HG03469 (cell line): ENCODE measurements around the gene PKD1.
A peak's percentile ranks its signal among the peaks of the same experiment; 100 is the strongest.

Experiments used
- ATAC-seq: cut with Tn5 transposase; IDR thresholded peaks from one replicate; pipeline ENCODE4 v1.9.1; 2021; ENCODE audit warnings: mild to moderate bottlenecking, moderate library complexity, moderate number of reproducible peaks; ENCODE audit not compliant: unreplicated experiment

The PKD1 gene

DNA sequence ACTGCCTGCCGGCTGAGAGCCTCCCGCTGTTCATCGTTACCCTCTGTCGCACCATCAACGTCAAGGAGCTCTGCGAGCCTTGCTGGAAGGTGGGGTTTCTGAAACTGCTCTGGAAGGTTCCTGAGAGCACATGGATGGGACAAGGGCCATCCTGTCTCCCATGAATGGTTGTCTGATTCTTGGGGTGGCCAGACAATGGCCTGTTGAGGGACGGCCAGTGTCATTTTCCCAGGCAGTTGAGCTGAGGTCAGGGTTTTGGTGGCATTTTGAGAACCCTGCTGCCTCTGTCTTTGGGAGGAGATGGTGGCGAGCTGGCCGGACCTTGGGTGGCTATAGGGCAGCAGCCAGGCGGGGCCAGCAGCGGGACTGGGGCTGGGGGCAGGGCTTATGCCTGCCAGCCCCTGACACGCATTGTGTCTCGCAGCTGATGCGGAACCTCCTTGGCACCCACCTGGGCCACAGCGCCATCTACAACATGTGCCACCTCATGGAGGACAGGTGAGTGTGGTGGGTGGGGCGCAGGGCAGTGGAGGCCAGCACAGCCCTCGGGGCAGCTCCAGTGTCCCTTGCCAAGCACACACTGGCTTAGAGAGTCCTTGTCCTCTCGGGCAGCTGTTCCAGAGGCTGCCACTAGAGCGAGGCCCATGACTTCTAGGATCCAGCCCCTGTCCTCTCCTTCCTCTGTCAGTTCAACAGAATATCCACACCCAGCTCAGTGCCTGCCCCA is 78.9 kb downstream of the PKD1 start:
- no peak for ATAC-seq

GRCh38 chr16:2056077-2056476 is 79.6 kb downstream of the PKD1 start:
- no peak for ATAC-seq

DNA sequence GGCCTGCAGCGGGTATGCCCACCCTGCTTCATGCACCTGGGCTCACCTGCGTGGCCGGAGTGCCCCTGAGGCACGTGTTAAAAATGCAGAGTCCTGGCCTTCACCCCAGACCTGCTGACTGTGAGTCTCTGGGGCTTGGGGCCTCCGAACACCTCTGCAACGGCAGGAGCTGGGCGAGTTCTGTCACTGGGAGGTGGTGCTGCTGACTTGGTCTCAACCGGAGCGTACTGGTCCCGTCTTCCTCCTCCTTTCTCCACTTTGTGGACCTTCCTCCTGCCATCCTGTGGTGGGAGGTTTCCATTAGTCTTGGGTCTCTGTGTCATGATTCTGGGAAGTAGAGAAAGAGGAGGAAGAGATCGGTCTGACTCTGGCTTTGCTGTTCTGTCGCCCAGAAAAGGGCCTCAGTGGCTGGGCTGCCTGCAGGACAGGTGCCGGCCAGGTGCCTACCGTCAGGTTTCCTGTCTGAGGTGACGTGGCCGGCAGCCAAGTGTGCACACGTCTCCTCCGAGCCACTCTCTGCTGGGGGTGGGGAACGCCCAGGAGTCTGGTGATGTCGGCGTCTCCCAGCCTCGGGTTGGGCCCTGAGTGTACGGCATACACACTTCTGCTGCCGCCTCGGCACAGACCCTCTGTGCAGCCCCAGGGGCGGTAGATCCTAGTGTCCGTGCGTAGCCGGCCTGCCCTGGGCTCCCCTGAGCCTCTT is 81.0 kb downstream of the PKD1 start:
- ATAC-seq, result no peak

- ATAC-seq, result no peak
Measured at GRCh38 chr16:2053897-2054296, 81.8 kb downstream of the PKD1 start.

DNA sequence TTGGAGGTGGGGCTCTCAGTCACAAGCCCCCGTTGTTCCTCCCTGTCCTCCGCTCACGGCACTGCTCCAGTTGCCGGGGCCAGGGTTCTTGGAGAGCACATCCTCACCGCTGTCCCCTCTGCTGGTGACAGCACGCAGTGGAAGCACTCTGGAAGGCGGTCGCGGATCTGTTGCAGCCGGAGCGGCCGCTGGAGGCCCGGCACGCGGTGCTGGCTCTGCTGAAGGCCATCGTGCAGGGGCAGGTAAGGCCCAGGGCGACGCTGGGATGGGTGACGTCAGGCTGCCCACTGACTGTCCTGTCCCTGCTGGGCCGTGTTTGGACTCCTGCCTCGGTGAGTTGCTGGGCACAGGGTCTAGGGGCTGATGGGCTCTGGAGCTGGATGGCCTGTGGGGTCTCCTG is 82.5 kb downstream of the PKD1 start:
- no peak for ATAC-seq

- no peak for ATAC-seq
Measured at GRCh38 chr16:2048116-2048543, 87.6 kb downstream of the PKD1 start.

DNA sequence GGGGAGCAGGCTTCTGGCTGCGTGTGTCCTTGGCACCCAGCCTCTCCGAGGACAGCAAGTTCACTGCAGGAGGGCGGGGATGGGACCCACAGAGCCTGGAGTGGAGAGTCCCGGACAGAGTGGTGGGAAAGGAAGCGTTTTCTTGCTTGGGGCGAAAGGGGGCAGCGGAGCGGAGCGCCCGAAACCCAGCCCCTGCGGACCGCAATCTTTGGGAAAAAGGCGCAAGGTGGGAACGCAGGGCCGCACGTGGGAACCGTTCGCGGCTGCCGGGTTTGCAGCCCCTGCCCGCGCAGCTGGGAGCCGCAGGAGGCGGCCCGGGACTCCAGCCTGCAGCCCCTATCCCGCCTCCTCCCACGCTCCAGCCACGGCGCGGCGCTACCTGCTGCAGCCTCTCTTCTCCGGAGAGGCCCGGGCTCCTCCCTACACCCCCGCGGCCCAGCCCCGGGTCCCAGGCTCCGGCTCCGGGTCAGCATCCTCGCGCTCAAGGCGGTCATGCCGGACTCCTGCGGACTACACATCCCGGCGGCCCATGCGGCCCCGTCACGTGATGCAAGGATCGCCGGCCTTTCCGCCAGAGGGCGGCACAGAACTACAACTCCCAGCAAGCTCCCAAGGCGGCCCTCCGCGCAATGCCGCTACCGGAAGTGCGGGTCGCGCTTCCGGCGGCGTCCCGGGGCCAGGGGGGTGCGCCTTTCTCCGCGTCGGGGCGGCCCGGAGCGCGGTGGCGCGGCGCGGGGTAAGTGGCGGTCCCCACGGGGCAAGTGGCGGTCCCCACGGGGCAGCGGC is 88.2 kb downstream of the PKD1 start, which contains the start of the genes NTHL1 and TSC2:
TSS of gene NTHL1 (minus strand) at position 505 of the 786 bp plus-strand sequence. CDS start at position 494, 11 bp downstream.
TSS of gene TSC2 (plus strand) at position 656 of the 786 bp plus-strand sequence. CDS start 631 bp downstream, outside the sequence.
- ATAC-seq, result peak; percentile 76

GRCh38 chr16:2046893-2047329 is 88.8 kb downstream of the PKD1 start:
- ATAC-seq, result no peak

GRCh38 chr16:2045965-2046892 is 89.5 kb downstream of the PKD1 start:
- no peak for ATAC-seq

DNA sequence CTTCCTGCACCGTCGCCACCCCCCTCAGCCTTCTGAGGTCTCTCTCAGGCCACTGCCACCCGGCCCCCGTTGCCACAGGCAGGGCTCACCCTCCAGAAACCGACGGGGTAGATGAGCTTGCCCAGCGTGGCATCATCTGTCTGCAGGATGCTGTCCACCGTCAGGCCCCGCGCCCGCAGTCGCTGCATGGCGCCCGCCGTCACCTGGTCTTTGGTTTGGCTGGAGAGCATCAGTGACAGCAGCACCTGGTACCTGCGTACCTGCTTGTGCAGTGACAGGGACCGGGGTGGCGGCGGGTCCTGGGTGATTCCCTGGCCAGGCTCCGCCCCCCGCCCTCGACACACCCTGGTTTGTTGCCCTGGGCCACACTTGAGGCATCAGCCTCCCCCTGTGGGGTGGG is 91.2 kb downstream of the PKD1 start:
- no peak for ATAC-seq

DNA sequence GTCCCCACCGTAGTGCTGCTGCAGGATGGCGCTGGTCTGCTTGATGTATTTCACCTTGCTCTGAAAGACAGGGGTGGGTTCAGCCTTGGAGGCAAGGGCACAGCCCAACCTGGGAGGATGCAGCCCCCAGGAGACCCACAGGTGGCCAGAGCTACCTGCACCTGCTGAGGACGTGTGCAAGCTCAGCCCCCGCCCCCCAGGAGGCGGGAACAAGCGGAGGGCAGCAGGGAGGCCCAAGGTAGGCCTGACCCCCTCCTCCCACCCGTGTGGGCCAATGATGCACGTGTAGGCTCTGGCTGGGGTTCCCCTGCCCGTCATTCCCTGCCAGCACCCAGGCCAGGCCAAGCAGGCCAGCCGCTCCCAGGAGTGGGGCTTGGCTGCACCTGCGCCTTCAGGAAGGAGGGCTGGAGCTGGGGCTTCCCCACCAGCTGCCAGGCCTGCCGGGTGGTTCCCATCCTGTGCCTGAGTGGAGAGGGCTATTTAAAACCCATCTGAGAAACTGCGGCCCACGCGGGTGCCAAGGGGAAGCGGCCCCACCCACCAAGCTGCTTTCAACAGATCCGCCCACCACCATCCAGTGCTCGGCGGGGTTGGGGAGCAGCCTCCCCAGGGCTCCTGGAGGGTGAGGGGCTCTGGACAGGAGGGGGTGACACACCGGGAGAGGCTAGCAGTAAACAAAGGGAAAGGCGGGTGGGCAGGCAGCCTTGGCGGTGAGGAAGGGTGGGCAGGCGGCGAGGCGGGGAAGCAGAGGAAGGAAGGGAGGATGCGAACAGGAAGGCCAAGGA is 91.8 kb downstream of the PKD1 start:
- ATAC-seq, result no peak

- ATAC-seq, result no peak
Measured at GRCh38 chr16:2042986-2043666, 92.6 kb downstream of the PKD1 start.

GRCh38 chr16:2042171-2042985 is 93.3 kb downstream of the PKD1 start:
- ATAC-seq, result no peak

- ATAC-seq, result no peak
Measured at GRCh38 chr16:2040787-2041522, 94.7 kb downstream of the PKD1 start.

DNA sequence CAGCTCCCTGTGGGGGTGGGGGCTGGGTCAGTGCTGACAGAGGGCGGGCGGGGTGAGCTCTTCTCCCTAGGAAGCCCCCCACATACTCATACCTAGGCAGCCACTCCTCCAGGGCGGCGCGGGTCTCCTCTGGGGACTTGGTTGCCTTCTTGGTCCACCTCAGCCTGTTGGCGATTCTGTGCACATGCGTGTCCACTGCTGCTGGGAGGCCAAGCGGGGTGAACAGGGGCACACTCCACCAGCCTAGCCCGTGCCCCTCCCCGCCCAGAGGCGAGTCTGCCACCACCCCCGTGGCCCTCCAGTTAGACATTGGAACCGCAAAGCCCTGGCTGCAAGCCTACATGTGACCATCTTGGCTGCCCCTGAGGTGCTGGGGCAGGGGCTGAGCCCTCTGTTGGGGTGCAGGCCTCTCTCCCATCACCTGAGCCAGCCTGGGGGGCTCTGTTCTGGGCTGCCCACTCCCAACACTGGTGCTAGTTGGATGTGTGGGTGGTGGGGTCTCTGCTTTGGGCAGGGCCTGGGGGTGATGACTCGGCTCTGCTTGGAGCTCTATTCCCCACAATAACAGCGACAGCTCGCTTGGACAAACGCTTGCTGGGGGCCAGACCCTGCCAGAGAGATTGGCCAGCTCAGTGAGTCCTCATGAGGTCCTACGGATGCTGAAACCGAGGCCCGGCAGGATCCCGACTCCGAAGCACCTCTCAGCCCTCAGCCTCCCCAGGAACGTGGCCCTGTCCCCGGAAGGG is 95.5 kb downstream of the PKD1 start:
- no peak for ATAC-seq

DNA sequence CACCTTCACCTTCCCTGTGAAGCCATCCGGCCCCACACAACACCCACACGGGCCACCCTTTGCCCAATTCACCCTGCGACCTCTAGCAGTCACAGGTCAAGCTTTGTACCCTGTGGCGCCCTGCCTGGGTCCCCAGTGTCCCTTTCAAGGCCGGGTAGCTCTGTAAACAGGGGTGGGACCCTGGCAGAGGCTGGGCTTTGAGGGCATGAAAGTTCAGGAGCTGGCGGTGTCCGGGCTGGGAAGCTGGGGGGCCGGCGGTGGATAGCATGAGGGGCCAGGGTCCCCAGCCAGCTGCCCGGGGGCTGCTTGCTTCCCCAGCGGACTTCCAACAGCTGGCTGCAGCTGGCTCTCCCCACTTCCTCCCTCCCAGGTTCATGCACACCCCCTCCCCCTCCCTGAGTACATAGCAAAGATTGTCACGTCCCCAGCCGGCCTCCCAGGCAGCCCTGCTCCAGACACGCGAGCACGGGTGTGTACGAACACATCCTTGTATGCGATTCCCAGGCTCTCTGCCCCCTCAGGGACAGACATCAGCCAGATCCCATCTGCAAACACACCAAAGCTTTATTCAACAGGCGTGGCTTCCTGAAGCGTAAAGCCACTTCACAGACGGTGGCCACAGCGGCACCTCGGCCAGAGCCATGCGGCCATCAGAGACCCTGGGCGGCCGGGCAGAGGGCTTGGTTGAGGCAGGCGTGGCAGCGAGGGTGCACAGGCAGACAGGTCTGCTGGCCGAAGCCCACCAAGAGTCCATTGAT is 96.2 kb downstream of the PKD1 start:
- no peak for ATAC-seq
